HL-60 (cell line): Measurements from ENCODE around the gene TINAGL1.

Source experiments
- DNase-seq, 2 experiments: peaks; one replicate each; pipeline ENCODE4 v3.0.0-alpha.2; 2010 to 2020; ENCODE audit warnings: low read depth in 1 of 2, low spot score in 1 of 2
- H3K27ac ChIP-seq: fragments of 250-450 bp; sonication (Bioruptor Pico); replicated peaks from 2 replicates; pipeline ENCODE4 v1.5.1; 2020; ENCODE audit warnings: mild to moderate bottlenecking, moderate library complexity
- H3K27me3 ChIP-seq: fragments of 250-450 bp; sonication (Bioruptor Pico); 2 replicates; pipeline ENCODE4 v1.5.1; 2021; ENCODE audit warnings: mild to moderate bottlenecking, moderate library complexity; ENCODE audit not compliant: insufficient read depth, poor library complexity, severe bottlenecking
- H3K4me3 ChIP-seq: replicated peaks from 2 replicates; pipeline ENCODE4 v1.5.1; 2011; ENCODE audit warnings: mild to moderate bottlenecking, control low read depth, low read length; ENCODE audit not compliant: insufficient read depth
- CTCF ChIP-seq: IDR thresholded peaks from one replicate; pipeline ENCODE4 v1.5.1; 2011; ENCODE audit warnings: low read length, control low read depth, inconsistent platforms; ENCODE audit not compliant: insufficient read depth
- GABPA ChIP-seq: IDR thresholded peaks from 2 replicates; pipeline ENCODE4 v1.6.1; 2012; ENCODE audit warnings: low read depth
- POLR2AphosphoS5 ChIP-seq: IDR thresholded peaks from 2 replicates; pipeline ENCODE4 v1.6.1; 2012; ENCODE audit warnings: low read depth
- REST ChIP-seq: IDR thresholded peaks from 2 replicates; pipeline ENCODE4 v1.6.1; 2012; ENCODE audit warnings: low read depth; ENCODE audit not compliant: insufficient replicate concordance
- SPI1 ChIP-seq: IDR thresholded peaks from 2 replicates; pipeline ENCODE4 v1.6.1; 2012; ENCODE audit warnings: low read depth, mild to moderate bottlenecking, borderline replicate concordance

Gene TINAGL1

GRCh38 chr1:31620631-31621497 lies 44.5 kb downstream of the TINAGL1 start:
- no peak overlapping the region for H3K4me3 ChIP-seq
- peaks cover 19% of the 10 kb centered on the region for H3K27me3 ChIP-seq
- TF ChIP-seq POLR2AphosphoS5: no peak
- no peak for TF ChIP-seq REST
- TF ChIP-seq CTCF: no peak
- no peak for TF ChIP-seq GABPA
- no peak for TF ChIP-seq SPI1
- no peak for DNase-seq
- H3K27ac ChIP-seq: no peak overlapping the region

DNA sequence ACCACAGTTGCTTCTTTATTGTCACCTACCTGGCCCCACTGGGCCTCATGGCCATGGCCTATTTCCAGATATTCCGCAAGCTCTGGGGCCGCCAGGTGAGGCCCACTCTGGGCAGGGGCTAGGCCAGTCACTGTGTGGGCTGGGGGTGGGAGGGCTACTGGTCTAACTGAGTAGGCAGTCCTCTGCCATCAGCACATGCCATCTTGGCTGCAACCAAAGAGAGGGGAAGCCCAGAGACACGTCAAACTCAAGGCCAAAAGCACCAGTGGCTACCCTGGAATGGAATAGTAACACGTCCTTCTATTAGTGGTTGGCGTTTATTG lies 45.1 kb downstream of the TINAGL1 start:
- Histone ChIP-seq H3K4me3 (no peak overlapping the region), H3K27ac (no peak overlapping the region), H3K27me3 (peaks cover 15% of the 10 kb centered on the region)
- TF ChIP-seq REST: no peak
- no peak for TF ChIP-seq GABPA
- no peak for TF ChIP-seq CTCF
- no peak for TF ChIP-seq POLR2AphosphoS5
- no peak for TF ChIP-seq SPI1
- no peak for DNase-seq

GRCh38 chr1:31621847-31622730 lies 45.8 kb downstream of the TINAGL1 start:
- peaks cover 10% of the 10 kb centered on the region for H3K27me3 ChIP-seq
- no peak for DNase-seq
- H3K4me3 ChIP-seq: no peak overlapping the region
- no peak overlapping the region for H3K27ac ChIP-seq
- no peak for TF ChIP-seq POLR2AphosphoS5
- TF ChIP-seq REST: no peak
- TF ChIP-seq GABPA: no peak
- TF ChIP-seq SPI1: no peak
- TF ChIP-seq CTCF: no peak
